GM23338 (cell line): ENCODE results near the gene HERC2. TPM values are rescaled to one million over a fixed set of nuclear protein-coding genes. Genes with fewer than 3 reads are reported as not detected.
"Not testable (repeated sequence)": the region's sequence is repeated elsewhere in the genome, so short reads cannot be mapped to it uniquely, and the experiment has no call there.

Experiments
- ATAC-seq: fragments of 200-7000 bp; cut with Tn5 transposase; 3 replicates; pipeline ENCODE4 v1.9.1; 2020
- DNase-seq: peaks from one replicate; pipeline ENCODE4 v3.0.0-alpha.2; 2015; ENCODE audit warnings: low spot score
- H2AFZ ChIP-seq: fragments of 200-600 bp; sonication (generic); 2 replicates; pipeline ENCODE4 v1.8.0; 2016; ENCODE audit warnings: antibody characterized with exemption, mild to moderate bottlenecking, moderate library complexity
- H3F3A ChIP-seq: fragments of 200-600 bp; sonication (generic); replicated peaks from 2 replicates; pipeline ENCODE4 v1.8.0; 2017; ENCODE audit warnings: antibody characterized with exemption, mixed run types, low read depth
- H3K27ac ChIP-seq: fragments of 200-600 bp; sonication (generic); 2 replicates; pipeline ENCODE4 v1.6.1; 2016; ENCODE audit warnings: low read depth
- H3K27me3 ChIP-seq: fragments of 200-600 bp; sonication (generic); 2 replicates; pipeline ENCODE4 v1.8.0; 2016; ENCODE audit warnings: mild to moderate bottlenecking, mixed run types, moderate library complexity; ENCODE audit not compliant: insufficient read depth
- H3K36me3 ChIP-seq: fragments of 200-600 bp; sonication (generic); 2 replicates; pipeline ENCODE4 v1.8.0; 2016; ENCODE audit warnings: mild to moderate bottlenecking; ENCODE audit not compliant: insufficient read depth
- H3K4me1 ChIP-seq: fragments of 200-600 bp; sonication (generic); 2 replicates; pipeline ENCODE4 v1.8.0; 2016; ENCODE audit warnings: mild to moderate bottlenecking, moderate library complexity; ENCODE audit not compliant: insufficient read depth
- H3K4me2 ChIP-seq: fragments of 200-600 bp; sonication (generic); 2 replicates; pipeline ENCODE4 v1.7.1; 2017; ENCODE audit warnings: mixed run types
- H3K4me3 ChIP-seq: fragments of 200-600 bp; sonication (generic); 2 replicates; pipeline ENCODE4 v1.6.1; 2016; ENCODE audit warnings: mixed run types
- H3K79me2 ChIP-seq: fragments of 200-600 bp; sonication (generic); replicated peaks from 2 replicates; pipeline ENCODE4 v1.8.0; 2017; ENCODE audit warnings: mild to moderate bottlenecking; ENCODE audit not compliant: insufficient read depth
- H3K9me2 ChIP-seq: fragments of 200-600 bp; sonication (generic); 2 replicates; pipeline ENCODE4 v1.8.0; 2017; ENCODE audit not compliant: insufficient read depth
- H4K20me1 ChIP-seq: fragments of 200-600 bp; sonication (generic); replicated peaks from 2 replicates; pipeline ENCODE4 v1.8.0; 2017; ENCODE audit warnings: mild to moderate bottlenecking; ENCODE audit not compliant: insufficient read depth
- H3K27ac Mint-ChIP-seq: 2 replicates; pipeline ENCODE4 v1.8.0; 2020; ENCODE audit warnings: inconsistent platforms, mild to moderate bottlenecking, moderate library complexity, mixed read lengths
- H3K27me3 Mint-ChIP-seq: 3 replicates; pipeline ENCODE4 v1.8.0; 2022; ENCODE audit warnings: low read depth, mild to moderate bottlenecking, moderate library complexity, mixed read lengths, inconsistent platforms; ENCODE audit not compliant: insufficient read depth, poor library complexity
- H3K36me3 Mint-ChIP-seq: 3 replicates; pipeline ENCODE4 v1.8.0; 2021; ENCODE audit warnings: low read depth, mild to moderate bottlenecking, inconsistent platforms, moderate library complexity, mixed read lengths
- H3K4me1 Mint-ChIP-seq: 3 replicates; pipeline ENCODE4 v1.8.0; 2020; ENCODE audit warnings: mild to moderate bottlenecking, inconsistent platforms, mixed read lengths
- H3K4me3 Mint-ChIP-seq: 3 replicates; pipeline ENCODE4 v1.8.0; 2021; ENCODE audit warnings: moderate library complexity, mild to moderate bottlenecking, inconsistent platforms, mixed read lengths
- H3K9me3 Mint-ChIP-seq: 3 replicates; pipeline ENCODE4 v1.8.0; 2020; ENCODE audit warnings: moderate library complexity, mild to moderate bottlenecking, inconsistent platforms, mixed read lengths
- long read RNA-seq: library from polyadenylated mRNA; unstranded; transcript quantifications from one replicate; pipeline ENCODE4 v2.0.0, GENCODE V29; 2020; ENCODE audit not compliant: unreplicated experiment
- polyA plus RNA-seq: library from polyadenylated mRNA; unstranded; fragments of >200 nt; fragmentation: Nextera tagmentation; extraction: Ambion mirVana; gene quantifications from 2 replicates; pipeline ENCODE4 v1.2.1, GENCODE V29; 2016
- total RNA-seq: library from RNA; depleted of rRNA; stranded (reverse); fragments of >200 nt; shearing (Covaris generic); gene quantifications from 2 replicates; pipeline ENCODE4 v1.2.3, GENCODE V29; 2014; rRNA removed

Gene HERC2
- total RNA-seq (73.4 and 80.7 TPM in 2 replicates), polyA plus RNA-seq (71.3 and 74.7 TPM in 2 replicates)
- long read RNA-seq, partial matches to known transcripts = 29 of 33 reads
- long read RNA-seq, other reads (novel, unspliced or antisense) = 1 of 33 reads

- Mint-ChIP-seq H3K4me3 (peak within 1 kb of the TSS; percentile 99), H3K36me3 (peaks cover 20% of the 10 kb centered on the region), H3K27ac (peak within 1 kb of the TSS; percentile 90)
- Histone ChIP-seq H3K79me2 (peaks cover 29% of the 10 kb centered on the region), H3K4me2 (peak within 1 kb of the TSS; percentile 71), H3K4me3 (peak within 1 kb of the TSS; percentile 53)
- not testable (repeated sequence) for H3K9me3 Mint-ChIP-seq, H3F3A ChIP-seq, H3K9me2 ChIP-seq, H4K20me1 ChIP-seq, ATAC-seq, H3K4me1 ChIP-seq, H3K27ac ChIP-seq, H3K27me3 Mint-ChIP-seq, H3K4me1 Mint-ChIP-seq, H2AFZ ChIP-seq, H3K27me3 ChIP-seq, H3K36me3 ChIP-seq, DNase-seq
Observed at GRCh38 chr15:28322129-28322588, at the start of gene HERC2. Gene HERC2, minus strand, starts transcription at chr15:28322179. Its CDS starts 746 bp downstream, at chr15:28321433.

- not testable (repeated sequence) for H3K27ac ChIP-seq, H3K79me2 ChIP-seq, H3K27ac Mint-ChIP-seq, H3K27me3 Mint-ChIP-seq, H3K9me2 ChIP-seq, H3K36me3 ChIP-seq, H3K4me2 ChIP-seq, DNase-seq, H4K20me1 ChIP-seq, H3K27me3 ChIP-seq, ATAC-seq, H3K36me3 Mint-ChIP-seq, H3F3A ChIP-seq, H3K4me1 ChIP-seq, H2AFZ ChIP-seq, H3K4me1 Mint-ChIP-seq, H3K4me3 ChIP-seq, H3K4me3 Mint-ChIP-seq, H3K9me3 Mint-ChIP-seq
Observed at GRCh38 chr15:28365502-28365901, 43.5 kb upstream of the HERC2 start.

GRCh38 chr15:28357984-28358383, 36.0 kb upstream of the HERC2 start, which contains the start of gene GOLGA6L24:
Gene GOLGA6L24, minus strand, starts transcription at chr15:28358084. Its CDS starts 61 bp downstream, at chr15:28358023.
- not testable (repeated sequence) for H3K4me1 Mint-ChIP-seq, H3K4me1 ChIP-seq, H3K4me3 Mint-ChIP-seq, H3K9me2 ChIP-seq, H3F3A ChIP-seq, H4K20me1 ChIP-seq, H2AFZ ChIP-seq, H3K27ac ChIP-seq, H3K36me3 Mint-ChIP-seq, H3K27ac Mint-ChIP-seq, DNase-seq, H3K79me2 ChIP-seq, H3K27me3 Mint-ChIP-seq, H3K4me2 ChIP-seq, ATAC-seq, H3K9me3 Mint-ChIP-seq, H3K27me3 ChIP-seq, H3K36me3 ChIP-seq, H3K4me3 ChIP-seq

GRCh38 chr15:28321358-28322078, 461 bp downstream of the HERC2 start:
- not testable (repeated sequence) for H3K4me1 ChIP-seq, H4K20me1 ChIP-seq, H3K27ac ChIP-seq, H3K4me1 Mint-ChIP-seq, H3K9me2 ChIP-seq, H3K9me3 Mint-ChIP-seq, H3K27me3 Mint-ChIP-seq, DNase-seq, H2AFZ ChIP-seq, H3K27me3 ChIP-seq, ATAC-seq, H3F3A ChIP-seq, H3K36me3 ChIP-seq
- H3K79me2 ChIP-seq = peaks cover 36% of the 10 kb centered on the region
- peak overlapping the region; percentile 53 for H3K4me3 ChIP-seq
- H3K27ac Mint-ChIP-seq = peak overlapping the region; percentile 90
- H3K4me3 Mint-ChIP-seq = peak overlapping the region; percentile 99
- H3K4me2 ChIP-seq = peak overlapping the region; percentile 71
- peaks cover 26% of the 10 kb centered on the region for H3K36me3 Mint-ChIP-seq

- not testable (repeated sequence) for DNase-seq, H3K27me3 Mint-ChIP-seq, H3K36me3 ChIP-seq, H3K9me2 ChIP-seq, ATAC-seq, H4K20me1 ChIP-seq, H3K4me2 ChIP-seq, H3K27ac ChIP-seq, H3K4me1 Mint-ChIP-seq, H3K4me1 ChIP-seq, H3K4me3 ChIP-seq, H3K9me3 Mint-ChIP-seq, H2AFZ ChIP-seq, H3F3A ChIP-seq, H3K27me3 ChIP-seq
- peak overlapping the region; percentile 65; the same call in 1 of the 2 replicates for H3K27ac Mint-ChIP-seq
- peaks cover 43% of the 10 kb centered on the region for H3K36me3 Mint-ChIP-seq
- H3K79me2 ChIP-seq = peaks cover 48% of the 10 kb centered on the region
- peak overlapping the region; percentile 45; the same call in 2 of the 3 replicates for H3K4me3 Mint-ChIP-seq
Observed at GRCh38 chr15:28319725-28320124, 2.3 kb downstream of the HERC2 start.

GRCh38 chr15:28318828-28319227, 3.2 kb downstream of the HERC2 start:
- not testable (repeated sequence) for H3K4me1 ChIP-seq, H3K27me3 ChIP-seq, H3F3A ChIP-seq, H3K27ac ChIP-seq, H3K4me3 Mint-ChIP-seq, H4K20me1 ChIP-seq, H3K4me3 ChIP-seq, H3K36me3 ChIP-seq, H2AFZ ChIP-seq, H3K9me2 ChIP-seq, H3K4me2 ChIP-seq, H3K4me1 Mint-ChIP-seq, DNase-seq, H3K27ac Mint-ChIP-seq, H3K9me3 Mint-ChIP-seq, H3K27me3 Mint-ChIP-seq
- peaks cover 50% of the 10 kb centered on the region for H3K36me3 Mint-ChIP-seq
- peaks cover 57% of the 10 kb centered on the region for H3K79me2 ChIP-seq
- ATAC-seq = peak; percentile 67
